Amniotic epithelial cell (primary cell): ENCODE measurements around the gene RRP1B.
"Not testable (repeated sequence)": the region's sequence is repeated elsewhere in the genome, so short reads cannot be mapped to it uniquely, and the experiment has no call there.

ENCODE experiments used
- DNase-seq: peaks from one replicate; pipeline ENCODE4 v3.0.0-alpha.2; 2010; ENCODE audit warnings: low read depth

The RRP1B gene

GRCh38 chr21:43639470-43640353 lies 19.6 kb upstream of the RRP1B start:
- DNase-seq, result peak; percentile 97

- DNase-seq, result no peak
Observed at GRCh38 chr21:43640400-43640799, 19.0 kb upstream of the RRP1B start.

GRCh38 chr21:43643193-43643592 lies 16.2 kb upstream of the RRP1B start:
- no peak for DNase-seq

- no peak for DNase-seq
Observed at GRCh38 chr21:43644071-43644470, 15.3 kb upstream of the RRP1B start.

GRCh38 chr21:43644609-43645008 lies 14.8 kb upstream of the RRP1B start:
- DNase-seq, result peak; percentile 81

- DNase-seq, result peak; percentile 90
Observed at GRCh38 chr21:43645136-43645891, 14.0 kb upstream of the RRP1B start.

GRCh38 chr21:43645976-43646375 lies 13.4 kb upstream of the RRP1B start:
- no peak for DNase-seq

- peak; percentile 98 for DNase-seq
Observed at GRCh38 chr21:43646550-43647260, 12.7 kb upstream of the RRP1B start.

- no peak for DNase-seq
Observed at GRCh38 chr21:43648171-43648570, 11.2 kb upstream of the RRP1B start.

- DNase-seq, result not testable (repeated sequence)
Observed at GRCh38 chr21:43651926-43652325, 7.4 kb upstream of the RRP1B start.

- DNase-seq, result no peak
Observed at GRCh38 chr21:43652616-43653015, 6.7 kb upstream of the RRP1B start.

- no peak for DNase-seq
Observed at GRCh38 chr21:43653626-43654025, 5.7 kb upstream of the RRP1B start.

GRCh38 chr21:43654806-43655489 lies 4.4 kb upstream of the RRP1B start:
- DNase-seq, result no peak

- no peak for DNase-seq
Observed at GRCh38 chr21:43657355-43658087, 1.8 kb upstream of the RRP1B start.

- no peak for DNase-seq
Observed at GRCh38 chr21:43658088-43658741, 1.1 kb upstream of the RRP1B start.

- no peak for DNase-seq
Observed at GRCh38 chr21:43658769-43659135, 608 bp upstream of the RRP1B start.

- no peak for DNase-seq
Observed at GRCh38 chr21:43662286-43662685, 2.9 kb downstream of the RRP1B start.

GRCh38 chr21:43663033-43663432 lies 3.7 kb downstream of the RRP1B start:
- no peak for DNase-seq

GRCh38 chr21:43664358-43664757 lies 5.0 kb downstream of the RRP1B start:
- DNase-seq, result no peak

- DNase-seq, result no peak
Observed at GRCh38 chr21:43665879-43666278, 6.5 kb downstream of the RRP1B start.
